GM12874 (cell line): Measurements from ENCODE around the gene ATG10.

Experiments
- TF ChIP-seq, protein P1 (sequence below): IDR thresholded peaks from 2 replicates; pipeline ENCODE4 v1.5.1; 2011; ENCODE audit warnings: low read depth, mild to moderate bottlenecking, control low read depth, low read length, moderate library complexity; ENCODE audit not compliant: insufficient read depth

Gene ATG10

DNA sequence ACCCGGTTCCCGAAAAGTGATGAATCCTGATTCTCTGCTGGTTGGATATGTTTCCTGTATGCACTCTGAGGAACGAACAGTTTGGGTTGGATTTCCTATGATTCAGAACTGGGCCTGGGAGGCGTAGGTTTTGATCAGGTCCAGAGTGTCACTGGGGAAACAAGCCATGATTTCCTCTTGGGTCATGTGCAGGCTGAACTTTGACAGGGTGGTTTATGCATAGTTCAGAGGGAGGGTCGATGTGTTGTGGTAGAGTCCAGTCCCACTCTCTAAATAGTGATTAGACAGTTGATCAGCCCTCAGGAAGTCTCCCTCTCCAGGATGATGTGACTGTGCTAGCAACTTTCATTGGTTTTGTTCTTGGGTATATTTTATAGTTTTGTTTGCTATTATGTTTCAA is 17.4 kb downstream of the ATG10 start:
- TF ChIP-seq, protein P1, sequence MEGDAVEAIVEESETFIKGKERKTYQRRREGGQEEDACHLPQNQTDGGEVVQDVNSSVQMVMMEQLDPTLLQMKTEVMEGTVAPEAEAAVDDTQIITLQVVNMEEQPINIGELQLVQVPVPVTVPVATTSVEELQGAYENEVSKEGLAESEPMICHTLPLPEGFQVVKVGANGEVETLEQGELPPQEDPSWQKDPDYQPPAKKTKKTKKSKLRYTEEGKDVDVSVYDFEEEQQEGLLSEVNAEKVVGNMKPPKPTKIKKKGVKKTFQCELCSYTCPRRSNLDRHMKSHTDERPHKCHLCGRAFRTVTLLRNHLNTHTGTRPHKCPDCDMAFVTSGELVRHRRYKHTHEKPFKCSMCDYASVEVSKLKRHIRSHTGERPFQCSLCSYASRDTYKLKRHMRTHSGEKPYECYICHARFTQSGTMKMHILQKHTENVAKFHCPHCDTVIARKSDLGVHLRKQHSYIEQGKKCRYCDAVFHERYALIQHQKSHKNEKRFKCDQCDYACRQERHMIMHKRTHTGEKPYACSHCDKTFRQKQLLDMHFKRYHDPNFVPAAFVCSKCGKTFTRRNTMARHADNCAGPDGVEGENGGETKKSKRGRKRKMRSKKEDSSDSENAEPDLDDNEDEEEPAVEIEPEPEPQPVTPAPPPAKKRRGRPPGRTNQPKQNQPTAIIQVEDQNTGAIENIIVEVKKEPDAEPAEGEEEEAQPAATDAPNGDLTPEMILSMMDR: no peak

GRCh38 chr5:81994679-81995078 is 22.9 kb downstream of the ATG10 start:
- TF ChIP-seq, protein P1: no peak

GRCh38 chr5:81995407-81995806 is 23.6 kb downstream of the ATG10 start:
- TF ChIP-seq, protein P1: no peak

GRCh38 chr5:82004511-82004910 is 32.7 kb downstream of the ATG10 start:
- TF ChIP-seq, protein P1: no peak

DNA sequence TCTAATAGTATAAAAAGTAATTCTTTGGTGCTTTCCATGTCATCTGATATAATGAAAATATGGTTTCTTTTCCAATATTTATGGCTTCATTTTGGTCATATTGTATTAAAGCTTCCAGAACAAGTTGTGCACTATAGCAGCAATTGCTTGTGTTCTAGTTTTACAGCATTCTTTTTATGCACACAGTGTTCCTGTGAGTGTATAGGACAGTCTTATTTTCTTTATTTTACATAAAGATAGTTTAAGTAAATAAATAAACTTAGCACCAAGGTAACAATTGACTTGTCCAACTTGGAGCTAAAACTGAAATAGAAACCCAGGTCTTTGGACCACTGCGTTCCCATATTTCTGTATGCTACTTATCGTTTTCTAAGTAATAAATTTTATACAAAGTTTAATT is 38.9 kb downstream of the ATG10 start:
- TF ChIP-seq, protein P1: no peak

- TF ChIP-seq, protein P1: no peak
Observed at GRCh38 chr5:82011761-82012160, 39.9 kb downstream of the ATG10 start.

- TF ChIP-seq, protein P1: no peak
Observed at GRCh38 chr5:82018462-82018861, 46.6 kb downstream of the ATG10 start.

DNA sequence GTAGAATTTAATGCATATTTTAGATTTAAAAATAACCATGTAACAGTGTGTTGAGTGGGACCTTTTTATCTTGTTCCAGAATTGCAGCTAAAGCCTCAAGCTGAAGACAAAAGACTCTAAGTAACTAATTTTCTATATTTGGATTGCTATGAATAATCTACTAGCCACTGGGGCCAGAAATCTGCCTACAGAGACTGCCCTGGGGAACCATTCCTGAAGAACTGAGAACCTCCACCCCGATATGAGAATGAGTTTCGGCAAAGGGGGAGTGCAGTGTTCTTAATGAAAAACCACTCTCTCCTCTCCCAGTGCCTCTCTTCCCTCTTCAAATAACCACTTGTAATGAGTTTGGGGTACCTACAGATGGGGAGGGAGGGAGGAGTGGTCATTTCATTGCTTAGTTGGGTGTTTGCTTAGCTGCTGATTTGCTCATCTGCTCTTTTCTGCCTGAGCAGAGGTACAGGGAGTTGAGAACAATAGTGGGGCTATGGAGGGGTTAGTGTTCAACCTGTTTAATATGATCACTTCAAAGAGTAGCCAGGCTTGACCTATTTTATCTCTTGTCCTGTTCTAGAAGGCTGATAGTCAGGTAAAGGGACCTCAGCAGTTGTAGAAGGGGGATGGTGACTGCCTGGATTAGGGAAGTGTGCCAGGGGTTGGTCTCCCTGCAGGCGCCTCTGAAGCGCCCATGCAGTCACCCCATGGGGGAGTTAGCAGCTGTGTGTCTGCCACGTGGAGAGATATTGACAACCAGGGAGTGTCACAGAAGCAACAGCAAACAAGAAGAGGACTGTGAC is 47.7 kb downstream of the ATG10 start:
- TF ChIP-seq, protein P1: no peak
